IMR-90 (cell line): ENCODE results near the gene BAMBI. TPM values are rescaled to one million over a fixed set of nuclear protein-coding genes. Genes with fewer than 3 reads are reported as not detected.

Experiments used
- ATAC-seq: fragments of 200-7000 bp; cut with Tn5 transposase; 2 replicates; pipeline ENCODE4 v1.9.1; 2020; ENCODE audit warnings: low read depth, mild to moderate bottlenecking, moderate library complexity
- BruUV-seq: library from RNA; stranded (reverse); fragments of 400-500 nt; replicated peaks from 2 replicates; lab custom pipeline; 2021; lab: Mats Ljungman, UMichigan
- CTCF ChIA-PET: fragments of 300-600 bp; formaldehyde crosslinking; extraction: SDS; loops from one replicate; lab custom pipeline; 2021; ENCODE audit warnings: antibody characterized with exemption; lab: Yijun Ruan, JAX
- POLR2A ChIA-PET: fragments of 300-600 bp; sonication (Branson Sonifier 250); formaldehyde crosslinking; loops from one replicate; lab custom pipeline; 2022; ENCODE audit warnings: antibody characterized with exemption; ENCODE audit not compliant: unreplicated experiment; lab: Charles Lee
- DNase-seq: peaks from one replicate; pipeline ENCODE4 v3.0.0; 2013
- H2AFZ ChIP-seq: replicated peaks from 2 replicates; pipeline ENCODE3; 2013; ENCODE audit warnings: low read length, mild to moderate bottlenecking; ENCODE audit not compliant: poor library complexity
- H2AK5ac ChIP-seq: 2 replicates; pipeline ENCODE4 v1.6.1; 2013; ENCODE audit warnings: low read depth, low read length, inconsistent platforms
- H2AK9ac ChIP-seq: replicated peaks from 2 replicates; pipeline ENCODE3; 2013; ENCODE audit warnings: mild to moderate bottlenecking, low read depth, low read length, moderate library complexity; ENCODE audit not compliant: poor library complexity
- H2BK120ac ChIP-seq: 2 replicates; pipeline ENCODE4 v1.6.1; 2013; ENCODE audit warnings: low read depth, low read length, inconsistent platforms
- H2BK15ac ChIP-seq: 3 replicates; pipeline ENCODE4 v1.6.1; 2013; ENCODE audit warnings: low read depth, low read length, inconsistent platforms
- H2BK20ac ChIP-seq: 2 replicates; pipeline ENCODE4 v1.6.1; 2013; ENCODE audit warnings: low read depth, mild to moderate bottlenecking, inconsistent platforms, low read length, moderate library complexity
- H2BK5ac ChIP-seq: 2 replicates; pipeline ENCODE4 v1.6.1; 2013; ENCODE audit warnings: mild to moderate bottlenecking, low read depth, low read length, inconsistent platforms; ENCODE audit not compliant: poor library complexity, severe bottlenecking
- H3K14ac ChIP-seq: replicated peaks from 2 replicates; pipeline ENCODE4 v1.6.1; 2013; ENCODE audit warnings: low read depth, low read length, inconsistent platforms
- H3K18ac ChIP-seq: 2 replicates; pipeline ENCODE4 v1.6.1; 2013; ENCODE audit warnings: low read depth, low read length, control low read depth
- H3K23ac ChIP-seq: 2 replicates; pipeline ENCODE4 v1.6.1; 2013; ENCODE audit warnings: low read depth, low read length, inconsistent platforms
- H3K27ac ChIP-seq: 2 replicates; pipeline ENCODE4 v1.5.1; 2013; ENCODE audit warnings: mild to moderate bottlenecking, control low read depth, low read length; ENCODE audit not compliant: insufficient read depth
- H3K27me3 ChIP-seq: 2 replicates; pipeline ENCODE4 v1.6.1; 2013; ENCODE audit warnings: low read length; ENCODE audit not compliant: control insufficient read depth, insufficient read depth
- H3K36me3 ChIP-seq: 2 replicates; pipeline ENCODE4 v1.6.1; 2013; ENCODE audit warnings: low read length, mixed read lengths; ENCODE audit not compliant: control insufficient read depth, insufficient read depth
- H3K4ac ChIP-seq: 2 replicates; pipeline ENCODE4 v1.6.1; 2013; ENCODE audit warnings: low read depth, low read length, inconsistent platforms
- H3K4me1 ChIP-seq: 2 replicates; pipeline ENCODE4 v1.6.1; 2013; ENCODE audit warnings: low read length, mixed read lengths; ENCODE audit not compliant: control insufficient read depth, insufficient read depth
- H3K4me2 ChIP-seq: 2 replicates; pipeline ENCODE4 v1.6.1; 2013; ENCODE audit warnings: low read depth, mild to moderate bottlenecking, control low read depth, low read length, moderate library complexity
- H3K4me3 ChIP-seq: 2 replicates; pipeline ENCODE4 v1.5.1; 2013; ENCODE audit warnings: low read depth, mild to moderate bottlenecking, control low read depth, low read length, moderate library complexity; ENCODE audit not compliant: insufficient read depth
- H3K56ac ChIP-seq: 2 replicates; pipeline ENCODE4 v1.6.1; 2013; ENCODE audit warnings: low read length, inconsistent platforms; ENCODE audit not compliant: insufficient read depth; ENCODE audit errors: extremely low read depth
- H3K79me1 ChIP-seq, 2 experiments: 2 replicates each; pipeline ENCODE4 v1.6.1; 2013; ENCODE audit warnings: low read length in 2 of 2, inconsistent platforms in 1 of 2, low read depth in 1 of 2
- H3K9ac ChIP-seq: 2 replicates; pipeline ENCODE4 v1.6.1; 2013; ENCODE audit warnings: low read depth, low read length, control low read depth
- H3K9me1 ChIP-seq: 2 replicates; pipeline ENCODE4 v1.6.1; 2013; ENCODE audit warnings: low read length, inconsistent platforms; ENCODE audit not compliant: insufficient read depth
- H3K9me3 ChIP-seq: 2 replicates; pipeline ENCODE4 v1.6.1; 2013; ENCODE audit warnings: low read length; ENCODE audit not compliant: control insufficient read depth, insufficient read depth
- H4K20me1 ChIP-seq: 2 replicates; pipeline ENCODE4 v1.6.1; 2013; ENCODE audit warnings: low read length, inconsistent platforms; ENCODE audit not compliant: insufficient read depth
- H4K5ac ChIP-seq: 2 replicates; pipeline ENCODE4 v1.6.1; 2013; ENCODE audit warnings: mild to moderate bottlenecking, low read depth, low read length, control low read depth
- H4K8ac ChIP-seq, 2 experiments: 2 replicates each; pipeline ENCODE4 v1.6.1; 2013; ENCODE audit warnings: low read depth in 2 of 2, low read length in 2 of 2, control low read depth in 1 of 2, inconsistent platforms in 1 of 2
- H4K91ac ChIP-seq: 2 replicates; pipeline ENCODE4 v1.6.1; 2013; ENCODE audit warnings: low read depth, low read length, inconsistent platforms; ENCODE audit not compliant: insufficient read depth
- CTCF ChIP-seq: conservative IDR thresholded peaks from 2 replicates; pipeline ENCODE4 v1.5.1; 2012; ENCODE audit warnings: mild to moderate bottlenecking, low read depth, low read length, improper control_type of control experiment
- MAFK ChIP-seq: IDR thresholded peaks from 2 replicates; pipeline ENCODE4 v1.6.1; 2012; ENCODE audit warnings: low read depth, low read length, improper control_type of control experiment
- WGBS, 2 experiments: methylation state at CpG; one replicate each; pipeline versions ENCODE4 v1.1.5 to v1.1.7; 2013; ENCODE audit warnings: missing lambda C conversion rate in 2 of 2; ENCODE audit not compliant: insufficient read length in 1 of 2; ENCODE audit errors: extremely low coverage in 2 of 2; 5-methylcytosine and 5-hydroxymethylcytosine counted together
- dilution Hi-C: fragments of 300-500 bp; cut with HindIII; formaldehyde crosslinking; loops from one replicate; pipeline ENCODE4 v1.14.3; 2018; ENCODE audit warnings: low sequenced_read_pairs; ENCODE audit not compliant: unreplicated experiment
- in situ Hi-C: fragments of 300-500 bp; cut with MboI; formaldehyde crosslinking; loops from 3 replicates; pipeline ENCODE4 v1.14.3; 2019; ENCODE audit warnings: low sequenced_read_pairs, inconsistent platforms, mixed read lengths
- intact Hi-C: fragments of 100-400 bp; cut with micrococcal nuclease; formaldehyde crosslinking; loops from 2 replicates; pipeline ENCODE4 v1.10.0; 2022
- polyA plus RNA-seq, 3 experiments: library from polyadenylated mRNA; depleted of rRNA; stranded (reverse); fragments of >200 nt; gene quantifications; 2 replicates each; pipeline ENCODE4 v1.2.3, GENCODE V29; 2012; ENCODE audit warnings: low replicate concordance in 1 of 3
- total RNA-seq: library from RNA; depleted of rRNA; stranded (reverse); fragments of >200 nt; gene quantifications from 2 replicates; pipeline ENCODE4 v1.2.3, GENCODE V29; 2012

Gene BAMBI
- total and polyA plus RNA-seq, 2 of the 4 experiments (the other 2 are of a cell fraction), result 14.4 to 19.4 TPM

- CTCF ChIA-PET, result interaction anchor here (0.5 to 0.6 kb wide), 2 partner anchors 284 to 479 kb away, joined by 3 to 5 read pairs; no protein-coding TSS in a partner anchor
- no peaks in the 10 kb centered on the region for H3K9me3 ChIP-seq
- no peak overlapping the region for H4K8ac ChIP-seq
- intact Hi-C loops (no loop called here), in situ Hi-C loops (loop anchor here (25.0 kb wide), 1 partner anchor 103 kb away; no protein-coding TSS in a partner anchor), dilution Hi-C loops (no loop called here)
- no peak overlapping the region for H2AFZ ChIP-seq
- no peak overlapping the region for H3K18ac ChIP-seq
- H3K4me3 ChIP-seq, result no peak overlapping the region
- TF ChIP-seq MAFK, result peak; percentile 99
- no peak for TF ChIP-seq CTCF
- peaks cover 5% of the 10 kb centered on the region; the same call in 1 of the 2 replicates for H3K9me1 ChIP-seq
- H3K4ac ChIP-seq, result no peak overlapping the region
- no peak overlapping the region for H3K4me2 ChIP-seq
- H3K27me3 ChIP-seq, result no peaks in the 10 kb centered on the region
- no peak overlapping the region for H2BK5ac ChIP-seq
- H3K79me1 ChIP-seq, result peaks cover 6 to 22% of the 10 kb centered on the region in 2 experiments; a peak in 3 of 4 replicates
- DNase-seq (no peak), ATAC-seq (no peak)
- H4K20me1 ChIP-seq, result peaks cover 16% of the 10 kb centered on the region
- 100% methylated on average over 2 of the region's 13 CpGs; no CpG with 5 or more reads in 1 of the 2 experiments for WGBS, 2 experiments
- H2AK9ac ChIP-seq, result no peak overlapping the region
- H3K36me3 ChIP-seq, result peaks cover 10% of the 10 kb centered on the region
- no peak overlapping the region for H3K14ac ChIP-seq
- H3K4me1 ChIP-seq, result peaks cover 4% of the 10 kb centered on the region
- no peak overlapping the region for H4K91ac ChIP-seq
- no peak overlapping the region for H3K9ac ChIP-seq
- H3K23ac ChIP-seq, result no peak overlapping the region
- H2AK5ac ChIP-seq, result no peak overlapping the region
- no peak overlapping the region for H4K5ac ChIP-seq
- no peak overlapping the region for H3K27ac ChIP-seq
- H2BK15ac ChIP-seq, result no peak overlapping the region
- H2BK120ac ChIP-seq, result no peak overlapping the region
- no TSS peak for BruUV-seq
- POLR2A ChIA-PET, result no interaction called here
- no peak overlapping the region for H2BK20ac ChIP-seq
- no peak overlapping the region for H3K56ac ChIP-seq
Observed at GRCh38 chr10:28684157-28684985, 7.0 kb downstream of the BAMBI start.
